ENCODE measurements around the gene FMN1. TPM values are rescaled to one million over a fixed set of nuclear protein-coding genes. Genes with fewer than 3 reads are reported as not detected.

The FMN1 gene
- polyA plus RNA-seq, 2 donors = 1.0 to 2.1 TPM

- Histone ChIP-seq H3K36me3 (ENCODE audit: control insufficient read depth in 2 of 2, insufficient read depth in 2 of 2, low read length in 1 of 2) (no peaks in the 10 kb centered on the region), H3K27ac (ENCODE audit: low read depth in 2 of 2, low read length in 1 of 2) (no peak overlapping the region), H3K27me3 (ENCODE audit: control insufficient read depth in 1 of 2, insufficient read depth in 2 of 2, low read length in 2 of 2) (no peaks in the 10 kb centered on the region), H3K4me1 (ENCODE audit: control insufficient read depth in 2 of 2, insufficient read depth in 2 of 2, low read length in 1 of 2) (no peaks in the 10 kb centered on the region), H3K9me3 (ENCODE audit: control insufficient read depth in 2 of 2, insufficient read depth in 1 of 2, low read depth in 1 of 2, low read length in 1 of 2) (no peaks in the 10 kb centered on the region), H3K4me3 (ENCODE audit: low read depth in 1 of 2, low read length in 2 of 2) (no peak overlapping the region)
- 81 to 97% methylated on average over 1 of the region's 1 CpG for WGBS, 2 donors
Observed at GRCh38 chr15:32767236-32767635, 427.3 kb downstream of the FMN1 start.

GRCh38 chr15:32766101-32766500, 428.4 kb downstream of the FMN1 start:
- H3K4me3 ChIP-seq (ENCODE audit: low read depth in 1 of 2, low read length in 2 of 2) = no peak overlapping the region
- H3K4me1 ChIP-seq (ENCODE audit: control insufficient read depth in 2 of 2, insufficient read depth in 2 of 2, low read length in 1 of 2) = no peaks in the 10 kb centered on the region
- H3K27ac ChIP-seq (ENCODE audit: low read depth in 2 of 2, low read length in 1 of 2) = no peak overlapping the region
- H3K36me3 ChIP-seq (ENCODE audit: control insufficient read depth in 2 of 2, insufficient read depth in 2 of 2, low read length in 1 of 2) = no peaks in the 10 kb centered on the region
- H3K27me3 ChIP-seq (ENCODE audit: control insufficient read depth in 1 of 2, insufficient read depth in 2 of 2, low read length in 2 of 2) = no peaks in the 10 kb centered on the region
- 80 to 85% methylated on average over 3 of the region's 3 CpGs for whole genome bisulfite sequencing, 2 donors
- H3K9me3 ChIP-seq (ENCODE audit: control insufficient read depth in 2 of 2, insufficient read depth in 1 of 2, low read depth in 1 of 2, low read length in 1 of 2) = no peaks in the 10 kb centered on the region

- Histone ChIP-seq H3K4me3 (ENCODE audit: low read depth in 1 of 2, low read length in 2 of 2) (no peak overlapping the region), H3K36me3 (ENCODE audit: control insufficient read depth in 2 of 2, insufficient read depth in 2 of 2, low read length in 1 of 2) (no peaks in the 10 kb centered on the region), H3K4me1 (ENCODE audit: control insufficient read depth in 2 of 2, insufficient read depth in 2 of 2, low read length in 1 of 2) (no peaks in the 10 kb centered on the region), H3K27me3 (ENCODE audit: control insufficient read depth in 1 of 2, insufficient read depth in 2 of 2, low read length in 2 of 2) (no peaks in the 10 kb centered on the region), H3K27ac (ENCODE audit: low read depth in 2 of 2, low read length in 1 of 2) (no peak overlapping the region), H3K9me3 (ENCODE audit: control insufficient read depth in 2 of 2, insufficient read depth in 1 of 2, low read depth in 1 of 2, low read length in 1 of 2) (no peaks in the 10 kb centered on the region)
- WGBS, 2 donors = 61 to 63% methylated on average over 4 of the region's 4 CpGs
Observed at GRCh38 chr15:32765236-32765635, 429.3 kb downstream of the FMN1 start.

- H3K27ac ChIP-seq (ENCODE audit: low read depth in 2 of 2, low read length in 1 of 2) = no peak overlapping the region
- H3K4me3 ChIP-seq (ENCODE audit: low read depth in 1 of 2, low read length in 2 of 2) = no peak overlapping the region
- no peaks in the 10 kb centered on the region for H3K9me3 ChIP-seq (ENCODE audit: control insufficient read depth in 2 of 2, insufficient read depth in 1 of 2, low read depth in 1 of 2, low read length in 1 of 2)
- no peaks in the 10 kb centered on the region for H3K4me1 ChIP-seq (ENCODE audit: control insufficient read depth in 2 of 2, insufficient read depth in 2 of 2, low read length in 1 of 2)
- H3K27me3 ChIP-seq (ENCODE audit: control insufficient read depth in 1 of 2, insufficient read depth in 2 of 2, low read length in 2 of 2) = no peaks in the 10 kb centered on the region
- H3K36me3 ChIP-seq (ENCODE audit: control insufficient read depth in 2 of 2, insufficient read depth in 2 of 2, low read length in 1 of 2) = no peaks in the 10 kb centered on the region
- WGBS, 2 donors = 73 to 78% methylated on average over 1 of the region's 1 CpG
Observed at GRCh38 chr15:32763295-32763694, 431.2 kb downstream of the FMN1 start.

GRCh38 chr15:32757426-32757825, 437.1 kb downstream of the FMN1 start:
- no peaks in the 10 kb centered on the region for H3K4me1 ChIP-seq (ENCODE audit: control insufficient read depth in 2 of 2, insufficient read depth in 2 of 2, low read length in 1 of 2)
- H3K4me3 ChIP-seq (ENCODE audit: low read depth in 1 of 2, low read length in 2 of 2) = no peak overlapping the region
- no peaks in the 10 kb centered on the region for H3K36me3 ChIP-seq (ENCODE audit: control insufficient read depth in 2 of 2, insufficient read depth in 2 of 2, low read length in 1 of 2)
- H3K9me3 ChIP-seq (ENCODE audit: control insufficient read depth in 2 of 2, insufficient read depth in 1 of 2, low read depth in 1 of 2, low read length in 1 of 2) = no peaks in the 10 kb centered on the region
- 81 to 82% methylated on average over 2 of the region's 2 CpGs for WGBS, 2 donors
- H3K27ac ChIP-seq (ENCODE audit: low read depth in 2 of 2, low read length in 1 of 2) = no peak overlapping the region
- H3K27me3 ChIP-seq (ENCODE audit: control insufficient read depth in 1 of 2, insufficient read depth in 2 of 2, low read length in 2 of 2) = no peaks in the 10 kb centered on the region

- no peaks in the 10 kb centered on the region for H3K4me1 ChIP-seq (ENCODE audit: control insufficient read depth in 2 of 2, insufficient read depth in 2 of 2, low read length in 1 of 2)
- no peaks in the 10 kb centered on the region for H3K36me3 ChIP-seq (ENCODE audit: control insufficient read depth in 2 of 2, insufficient read depth in 2 of 2, low read length in 1 of 2)
- WGBS, 2 donors = 59 to 69% methylated on average over 3 of the region's 3 CpGs
- no peak overlapping the region for H3K27ac ChIP-seq (ENCODE audit: low read depth in 2 of 2, low read length in 1 of 2)
- H3K27me3 ChIP-seq (ENCODE audit: control insufficient read depth in 1 of 2, insufficient read depth in 2 of 2, low read length in 2 of 2) = no peaks in the 10 kb centered on the region
- no peaks in the 10 kb centered on the region for H3K9me3 ChIP-seq (ENCODE audit: control insufficient read depth in 2 of 2, insufficient read depth in 1 of 2, low read depth in 1 of 2, low read length in 1 of 2)
- H3K4me3 ChIP-seq (ENCODE audit: low read depth in 1 of 2, low read length in 2 of 2) = no peak overlapping the region
Observed at GRCh38 chr15:32750979-32751378, 443.5 kb downstream of the FMN1 start.

GRCh38 chr15:32747921-32748342, 446.6 kb downstream of the FMN1 start:
- no peaks in the 10 kb centered on the region for H3K4me1 ChIP-seq (ENCODE audit: control insufficient read depth in 2 of 2, insufficient read depth in 2 of 2, low read length in 1 of 2)
- no peak overlapping the region for H3K27ac ChIP-seq (ENCODE audit: low read depth in 2 of 2, low read length in 1 of 2)
- WGBS, 2 donors = 87 to 88% methylated on average over 4 of the region's 4 CpGs
- H3K4me3 ChIP-seq (ENCODE audit: low read depth in 1 of 2, low read length in 2 of 2) = no peak overlapping the region
- no peaks in the 10 kb centered on the region for H3K27me3 ChIP-seq (ENCODE audit: control insufficient read depth in 1 of 2, insufficient read depth in 2 of 2, low read length in 2 of 2)
- no peaks in the 10 kb centered on the region for H3K9me3 ChIP-seq (ENCODE audit: control insufficient read depth in 2 of 2, insufficient read depth in 1 of 2, low read depth in 1 of 2, low read length in 1 of 2)
- H3K36me3 ChIP-seq (ENCODE audit: control insufficient read depth in 2 of 2, insufficient read depth in 2 of 2, low read length in 1 of 2) = no peaks in the 10 kb centered on the region

- H3K36me3 ChIP-seq (ENCODE audit: control insufficient read depth in 2 of 2, insufficient read depth in 2 of 2, low read length in 1 of 2) = no peaks in the 10 kb centered on the region
- no peaks in the 10 kb centered on the region for H3K4me1 ChIP-seq (ENCODE audit: control insufficient read depth in 2 of 2, insufficient read depth in 2 of 2, low read length in 1 of 2)
- no peaks in the 10 kb centered on the region for H3K9me3 ChIP-seq (ENCODE audit: control insufficient read depth in 2 of 2, insufficient read depth in 1 of 2, low read depth in 1 of 2, low read length in 1 of 2)
- no peak overlapping the region for H3K27ac ChIP-seq (ENCODE audit: low read depth in 2 of 2, low read length in 1 of 2)
- 71 to 83% methylated on average over 4 of the region's 4 CpGs for WGBS, 2 donors
- H3K4me3 ChIP-seq (ENCODE audit: low read depth in 1 of 2, low read length in 2 of 2) = no peak overlapping the region
- H3K27me3 ChIP-seq (ENCODE audit: control insufficient read depth in 1 of 2, insufficient read depth in 2 of 2, low read length in 2 of 2) = no peaks in the 10 kb centered on the region
Observed at GRCh38 chr15:32746116-32746857, 448.2 kb downstream of the FMN1 start.

- Histone ChIP-seq H3K36me3 (ENCODE audit: control insufficient read depth in 2 of 2, insufficient read depth in 2 of 2, low read length in 1 of 2) (no peaks in the 10 kb centered on the region), H3K27ac (ENCODE audit: low read depth in 2 of 2, low read length in 1 of 2) (no peak overlapping the region), H3K4me3 (ENCODE audit: low read depth in 1 of 2, low read length in 2 of 2) (no peak overlapping the region), H3K9me3 (ENCODE audit: control insufficient read depth in 2 of 2, insufficient read depth in 1 of 2, low read depth in 1 of 2, low read length in 1 of 2) (no peaks in the 10 kb centered on the region), H3K27me3 (ENCODE audit: control insufficient read depth in 1 of 2, insufficient read depth in 2 of 2, low read length in 2 of 2) (no peaks in the 10 kb centered on the region), H3K4me1 (ENCODE audit: control insufficient read depth in 2 of 2, insufficient read depth in 2 of 2, low read length in 1 of 2) (no peaks in the 10 kb centered on the region)
- WGBS, 2 donors = 43 to 48% methylated on average over 5 of the region's 5 CpGs
Observed at GRCh38 chr15:32743411-32744140, 450.9 kb downstream of the FMN1 start.

All from esophagus (tissue), 2 donors.